Ascending aorta (tissue), 2 donors: ENCODE results near the gene KRT12. TPM values are rescaled to one million over a fixed set of nuclear protein-coding genes. Genes with fewer than 3 reads are reported as not detected.

Experiments used
- DNase-seq, 2 donors: peaks; one replicate each; pipeline ENCODE4 v3.0.0-alpha.2; 2019; ENCODE audit warnings: low spot score in 2 of 2
- H3K27ac ChIP-seq, 2 donors: fragments of 200-600 bp; sonication (generic); one replicate each; pipeline ENCODE4 v1.5.1; 2016 to 2017; ENCODE audit warnings: mild to moderate bottlenecking in 1 of 2
- H3K27me3 ChIP-seq: fragments of 200-600 bp; sonication (generic); one replicate; pipeline ENCODE4 v1.5.1; 2017
- H3K36me3 ChIP-seq, 2 donors: fragments of 200-600 bp; sonication (generic); one replicate each; pipeline ENCODE4 v1.5.1; 2016
- H3K4me1 ChIP-seq, 2 donors: fragments of 200-600 bp; sonication (generic); one replicate each; pipeline ENCODE4 v1.5.1; 2016 to 2017; ENCODE audit warnings: mild to moderate bottlenecking in 1 of 2
- H3K4me3 ChIP-seq, 2 donors: fragments of 200-600 bp; sonication (generic); one replicate each; pipeline ENCODE4 v1.5.1; 2016 to 2017; ENCODE audit warnings: mild to moderate bottlenecking in 1 of 2
- H3K9me3 ChIP-seq, 2 donors: fragments of 200-600 bp; sonication (generic); one replicate each; pipeline ENCODE4 v1.5.1; 2016
- CTCF ChIP-seq, 3 experiments: fragments of 200-600 bp in 2 of 3; fragments of 450-650 bp in 1 of 3; sonication (generic) in 2 of 3; IDR thresholded peaks; one replicate each; pipeline ENCODE4 v1.5.1; 2016 to 2019; ENCODE audit warnings: antibody characterized with exemption in 3 of 3, mild to moderate bottlenecking in 1 of 3, moderate library complexity in 1 of 3
- intact Hi-C: fragments of 100-400 bp; cut with DNase I; formaldehyde crosslinking; loops from one replicate; pipeline ENCODE4 v1.15.1; 2023
- total RNA-seq: library from RNA; depleted of rRNA; stranded (reverse); fragments of >200 nt; gene quantifications from one replicate; pipeline ENCODE4 v1.1.0, GENCODE V29; 2016

The KRT12 gene
- total RNA-seq, 1 donor from 2014 or later = not detected

- no peak for TF ChIP-seq CTCF (IDR thresholded peaks at IDR 0.05)
- H3K36me3 ChIP-seq = no peaks in the 10 kb centered on the region
- intact Hi-C loops = loop anchor here (5.0 kb wide), 1 partner anchor 42 kb away; no protein-coding TSS in a partner anchor
Measured at GRCh38 chr17:40849723-40850122, 17.3 kb downstream of the KRT12 start.

GRCh38 chr17:40848583-40849235 is 18.3 kb downstream of the KRT12 start:
- no peaks in the 10 kb centered on the region for H3K36me3 ChIP-seq
- no peak overlapping the region for H3K4me3 ChIP-seq
- no peak for TF ChIP-seq CTCF (IDR thresholded peaks at IDR 0.05)
- no peaks in the 10 kb centered on the region for H3K4me1 ChIP-seq
- H3K27me3 ChIP-seq = no peaks in the 10 kb centered on the region
- no peak overlapping the region for H3K27ac ChIP-seq
- no peak for DNase-seq
- H3K9me3 ChIP-seq = no peaks in the 10 kb centered on the region
- intact Hi-C loops = no loop called here

More at GRCh38 chr17:40849723-40850122, 17.3 kb downstream of the KRT12 start:
- Histone ChIP-seq H3K27ac (no peak overlapping the region), H3K27me3 (no peaks in the 10 kb centered on the region), H3K4me1 (no peaks in the 10 kb centered on the region), H3K4me3 (no peak overlapping the region), H3K9me3 (no peaks in the 10 kb centered on the region)
- DNase-seq = no peak

GRCh38 chr17:40846515-40847144 is 20.4 kb downstream of the KRT12 start:
- DNase-seq = no peak
- Histone ChIP-seq H3K36me3 (no peaks in the 10 kb centered on the region), H3K4me1 (no peaks in the 10 kb centered on the region), H3K27me3 (no peaks in the 10 kb centered on the region), H3K27ac (no peak overlapping the region), H3K4me3 (no peak overlapping the region), H3K9me3 (no peaks in the 10 kb centered on the region)
- intact Hi-C loops = no loop called here
- TF ChIP-seq CTCF (IDR thresholded peaks at IDR 0.05) = no peak

DNA sequence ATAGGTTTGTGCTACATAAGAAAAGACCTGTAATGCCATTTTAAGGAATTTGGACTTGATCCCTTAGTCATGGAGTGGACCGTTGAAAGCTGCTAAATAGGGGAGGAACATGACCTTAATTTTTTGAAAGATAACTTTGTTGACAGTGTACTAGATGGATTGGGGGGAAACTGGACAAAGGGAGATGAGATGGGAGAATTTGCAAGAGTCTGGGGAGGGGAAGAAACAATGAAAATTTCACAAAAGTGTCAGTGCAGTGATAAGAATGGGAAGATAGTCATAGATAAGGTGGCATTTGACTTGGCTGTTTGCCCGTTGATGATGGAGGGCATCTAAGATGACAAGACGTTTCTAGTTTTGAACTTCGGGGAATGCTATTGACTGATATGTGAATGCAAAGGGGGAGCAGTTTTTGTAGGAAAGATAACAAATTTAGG is 22.3 kb downstream of the KRT12 start:
- H3K4me1 ChIP-seq = no peaks in the 10 kb centered on the region
- H3K36me3 ChIP-seq = no peaks in the 10 kb centered on the region
- no peaks in the 10 kb centered on the region for H3K27me3 ChIP-seq
- intact Hi-C loops = no loop called here
- no peak for DNase-seq
- H3K4me3 ChIP-seq = no peak overlapping the region
- H3K27ac ChIP-seq = no peak overlapping the region
- H3K9me3 ChIP-seq = no peaks in the 10 kb centered on the region
- no peak for TF ChIP-seq CTCF (IDR thresholded peaks at IDR 0.05)

- Histone ChIP-seq H3K9me3 (no peaks in the 10 kb centered on the region), H3K27ac (no peak overlapping the region), H3K4me1 (no peaks in the 10 kb centered on the region), H3K36me3 (no peaks in the 10 kb centered on the region), H3K4me3 (no peak overlapping the region), H3K27me3 (no peaks in the 10 kb centered on the region)
- no peak for DNase-seq
- intact Hi-C loops = no loop called here
- TF ChIP-seq CTCF (IDR thresholded peaks at IDR 0.05) = no peak
Measured at GRCh38 chr17:40843242-40843641, 23.8 kb downstream of the KRT12 start.
